ENCODE measurements around the gene KDELR1. TPM values are rescaled to one million over a fixed set of nuclear protein-coding genes. Genes with fewer than 3 reads are reported as not detected.

The KDELR1 gene
- total and polyA plus RNA-seq, 2 of the 13 experiments (the other 11 are each of a cell fraction or from before 2014, with no cell fraction given): 134 to 185 TPM

GRCh38 chr19:48390188-48391099 is 907 bp downstream of the KDELR1 start (continued):
- TF ChIP-seq ZNF609 (CRISPR knock-in tag; IDR thresholded peaks at IDR 0.05; ENCODE audit: borderline replicate concordance): peak; percentile 59
- peak; percentile 21; the same call in 1 of the 2 replicates for TF ChIP-seq ZNF329 (CRISPR knock-in tag; IDR thresholded peaks at IDR 0.05; ENCODE audit: low read depth)
- TF ChIP-seq ZNF430 (CRISPR knock-in tag; IDR thresholded peaks at IDR 0.05): peak; percentile 90
- TF ChIP-seq ZXDC (CRISPR knock-in tag; IDR thresholded peaks at IDR 0.05): peak; percentile 74; the same call in 1 of the 2 replicates
- no peak for TF ChIP-seq ATM (IDR thresholded peaks at IDR 0.05; ENCODE audit: borderline replicate concordance)
- no peak for TF ChIP-seq MBD4 (IDR thresholded peaks at IDR 0.05; ENCODE audit: borderline replicate concordance, low read length)
- peak; percentile 42 for TF ChIP-seq ZNF781 (CRISPR knock-in tag; IDR thresholded peaks at IDR 0.05; ENCODE audit: borderline replicate concordance, not compliant biosample characterization)

Data from HepG2 (cell line).